HG03575 (cell line): ENCODE measurements around the gene KRT17.
"Not testable (repeated sequence)": the region's sequence is repeated elsewhere in the genome, so short reads cannot be mapped to it uniquely, and the experiment has no call there.

Source experiments
- ATAC-seq: cut with Tn5 transposase; IDR thresholded peaks from one replicate; pipeline ENCODE4 v1.9.1; 2021; ENCODE audit not compliant: unreplicated experiment, insufficient number of reproducible peaks, low FRiP score; ENCODE audit errors: extremely low read depth

Gene KRT17

DNA sequence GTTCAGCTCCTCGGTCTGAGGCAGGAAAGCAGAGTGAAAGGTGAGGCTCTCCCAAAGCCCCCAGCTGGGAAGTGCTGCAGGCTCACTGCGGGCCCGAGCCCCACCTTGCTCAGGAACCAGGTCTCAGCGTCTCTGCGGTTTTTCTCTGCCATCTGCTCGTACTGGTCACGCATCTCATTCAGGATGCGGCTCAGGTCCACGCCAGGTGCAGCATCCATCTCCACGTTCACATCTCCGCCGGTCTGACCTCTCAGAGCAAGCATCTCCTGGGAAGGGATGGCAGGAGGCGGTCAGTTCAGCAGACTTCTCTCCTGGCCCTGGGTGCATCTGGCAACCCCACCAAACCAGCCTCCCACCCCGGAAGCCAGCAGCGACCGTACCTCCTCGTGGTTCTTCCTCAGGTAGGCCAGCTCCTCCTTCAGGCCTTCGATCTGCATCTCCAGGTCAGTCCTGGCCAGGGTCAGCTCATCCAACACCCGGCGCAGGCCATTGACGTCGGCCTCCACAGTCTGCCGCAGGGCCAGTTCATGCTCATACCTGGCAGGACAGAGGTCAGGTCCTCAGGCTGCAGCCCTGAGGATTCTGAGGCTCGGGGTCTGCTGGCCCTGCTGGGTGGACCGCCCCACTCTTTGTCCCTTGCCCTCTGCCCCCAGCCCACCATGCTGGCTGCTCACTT, 13.3 kb downstream of the KRT17 start:
- ATAC-seq, result no peak

DNA sequence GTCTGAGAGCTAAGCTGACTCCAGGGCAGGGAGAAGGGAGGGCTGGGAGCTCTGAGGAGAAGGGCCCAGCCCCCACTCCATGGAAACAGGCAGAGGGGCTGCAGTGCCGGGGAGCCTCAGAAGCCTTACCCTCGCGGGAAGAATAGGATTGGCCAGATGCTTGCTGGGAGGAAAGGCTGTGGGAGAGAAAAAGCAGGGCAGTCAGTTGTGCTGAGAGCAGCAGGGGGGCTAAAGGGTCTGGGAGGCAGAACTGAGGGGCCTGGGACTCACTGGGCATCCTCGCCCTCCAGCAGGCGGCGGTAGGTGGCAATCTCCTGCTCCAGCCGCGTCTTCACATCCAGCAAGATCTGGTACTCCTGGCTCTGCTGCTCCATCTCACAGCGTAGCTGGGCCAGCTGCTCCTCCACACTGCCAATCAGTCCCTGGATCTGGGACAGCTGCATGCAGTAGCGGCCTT, 14.3 kb downstream of the KRT17 start:
- ATAC-seq, result not testable (repeated sequence)

DNA sequence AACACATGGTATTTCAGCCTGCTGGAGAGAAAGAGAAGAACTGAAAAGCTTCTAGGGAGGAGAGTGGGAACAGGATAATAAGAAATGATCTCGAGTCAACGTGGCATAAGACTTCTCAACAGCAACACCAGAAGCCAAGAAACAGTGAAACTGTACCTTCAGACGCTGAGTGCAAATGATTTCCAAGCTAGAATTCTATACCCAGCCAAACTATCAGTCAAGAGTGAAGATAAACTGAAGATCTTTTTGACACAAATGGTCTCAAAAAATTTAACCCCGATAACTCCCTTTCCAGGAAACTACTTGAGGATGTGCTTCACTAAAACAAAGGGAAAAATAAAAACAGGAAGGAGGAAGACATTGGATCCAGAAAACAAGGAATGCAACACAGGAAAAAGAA, 17.4 kb downstream of the KRT17 start:
- not testable (repeated sequence) for ATAC-seq

DNA sequence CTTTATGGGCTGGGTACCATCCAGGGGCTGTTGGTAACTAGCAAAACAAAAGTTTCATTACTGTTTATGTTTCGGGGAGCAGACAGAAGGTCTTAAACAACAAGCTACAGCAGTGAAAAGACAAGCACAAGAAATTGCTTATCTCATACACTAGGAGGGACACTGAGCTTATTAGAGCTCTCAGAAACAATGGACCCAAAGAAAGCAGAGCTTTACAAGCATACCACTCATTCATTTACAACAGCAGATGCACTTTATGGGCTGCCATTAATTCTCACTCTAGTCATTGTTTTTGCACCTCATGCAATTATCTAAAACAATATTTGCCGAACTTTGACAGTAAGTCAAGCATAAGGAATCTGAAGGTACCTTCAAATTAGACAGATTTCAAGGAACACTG, 21.9 kb downstream of the KRT17 start:
- no peak for ATAC-seq

DNA sequence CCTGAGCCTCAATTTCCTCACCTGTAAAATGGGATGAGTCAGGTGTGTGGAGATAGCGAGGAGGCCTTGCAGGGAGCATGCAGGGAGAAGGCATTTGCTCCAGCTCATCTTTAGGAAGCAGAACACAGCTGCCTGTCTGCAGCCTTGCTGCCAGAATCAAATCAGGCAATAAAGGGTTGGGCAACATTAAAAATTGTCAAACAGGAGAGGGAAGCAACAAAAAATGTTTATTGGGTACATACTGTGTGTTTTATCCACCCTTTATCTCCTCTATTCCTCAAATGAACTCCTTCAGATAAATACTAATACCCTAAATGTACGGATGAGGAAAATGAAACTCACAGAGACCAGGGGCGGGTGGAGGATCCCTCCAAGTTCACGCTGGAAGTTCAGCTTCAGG, 24.1 kb downstream of the KRT17 start:
- no peak for ATAC-seq

DNA sequence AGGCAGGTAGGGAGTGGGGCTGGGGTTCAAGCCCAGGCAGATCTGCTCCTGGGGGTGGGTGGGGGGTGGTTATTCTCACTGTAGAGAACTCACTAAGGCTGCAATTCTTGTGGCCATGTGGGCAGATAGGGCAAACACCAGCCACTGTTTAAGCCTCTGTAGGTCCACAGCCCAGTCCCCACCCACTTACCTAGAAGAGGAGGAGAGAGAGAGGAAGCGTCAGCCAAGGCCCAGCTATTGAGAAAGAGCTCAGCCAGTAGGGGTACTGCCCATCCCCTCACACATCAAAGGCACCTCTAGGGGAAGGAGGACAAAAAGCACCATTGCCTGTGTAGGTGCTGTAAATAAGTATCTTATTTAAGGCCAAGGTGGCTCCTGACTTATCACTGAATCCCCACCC, 24.7 kb downstream of the KRT17 start:
- no peak for ATAC-seq

DNA sequence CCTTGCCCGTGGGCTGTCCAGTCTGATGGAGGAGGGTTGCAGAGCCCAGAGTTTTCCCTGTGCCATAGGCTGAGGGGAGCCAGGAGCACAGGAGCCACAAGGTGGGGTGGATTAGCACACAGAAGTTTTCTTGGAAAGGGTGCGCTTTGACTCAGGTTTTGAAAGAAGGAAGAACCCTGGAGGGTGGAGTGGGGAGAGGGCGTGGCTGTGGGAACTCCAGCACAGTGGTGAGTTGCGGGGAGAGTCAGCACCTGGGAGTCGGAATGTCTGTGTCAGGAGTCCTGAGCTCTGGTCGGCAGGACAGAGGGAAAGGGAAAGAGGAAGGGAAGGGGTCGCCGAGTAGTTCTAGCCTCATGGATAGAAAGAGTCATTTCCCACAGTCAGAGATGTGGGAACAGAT, 28.8 kb downstream of the KRT17 start:
- ATAC-seq, result no peak

DNA sequence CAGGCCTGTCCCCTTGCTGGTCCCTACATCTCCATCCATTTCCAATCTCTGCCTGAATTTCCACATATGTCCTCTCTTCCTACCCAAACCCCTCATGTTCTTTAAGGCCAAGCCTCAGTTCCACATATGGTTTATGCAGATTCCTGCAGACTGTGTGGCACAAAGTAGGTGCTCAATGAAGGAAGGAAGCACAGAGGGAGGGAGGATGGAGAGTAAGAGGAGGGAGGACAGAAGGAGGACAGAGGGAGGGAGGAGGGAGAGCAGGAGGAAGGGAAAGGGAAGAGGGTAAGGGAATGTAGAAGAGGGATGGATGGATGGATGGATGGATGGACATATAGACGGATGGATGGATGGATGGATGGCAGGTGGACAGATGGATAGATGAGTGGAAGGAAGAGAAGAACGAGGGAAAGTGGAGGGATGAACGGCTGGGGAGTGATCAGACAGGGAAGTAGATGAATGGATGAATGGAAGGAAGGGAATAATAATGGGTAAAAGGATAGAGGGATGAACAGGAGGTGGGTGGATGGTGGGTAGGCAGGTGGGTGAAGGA, 29.9 kb downstream of the KRT17 start:
- no peak for ATAC-seq

DNA sequence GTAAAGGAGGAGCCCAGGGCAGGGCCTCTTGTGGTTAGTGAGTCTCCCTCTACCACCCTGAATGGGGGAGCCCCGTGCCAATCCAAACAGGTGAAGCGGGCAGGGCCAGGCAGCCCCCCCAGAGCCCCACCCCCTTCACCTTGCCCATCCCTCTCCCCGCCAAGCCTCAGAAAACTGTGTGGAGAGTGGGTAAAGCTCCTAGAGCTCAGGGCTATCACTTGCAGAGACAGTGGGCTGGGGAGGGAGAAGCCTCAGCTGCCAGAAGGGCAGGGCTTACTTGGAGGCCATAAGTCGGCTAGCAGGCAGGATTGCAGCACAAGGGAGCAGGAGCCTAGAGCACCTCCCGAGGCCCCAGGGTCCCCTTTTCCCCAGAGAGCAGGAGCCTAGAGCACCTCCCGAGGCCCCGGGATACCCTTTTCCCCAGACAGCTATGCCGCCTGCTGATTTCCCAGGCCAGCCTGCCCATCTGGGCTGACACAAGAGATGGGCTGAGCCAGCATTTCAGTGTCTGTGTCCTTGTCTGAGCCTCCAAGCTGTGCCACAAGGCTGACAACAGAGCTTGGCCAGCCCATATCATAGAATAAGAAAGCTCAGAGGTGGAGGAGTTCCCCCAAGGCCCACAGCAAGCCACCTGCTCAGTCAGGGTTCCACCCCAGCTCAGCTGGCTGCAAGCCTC, 30.9 kb downstream of the KRT17 start:
- no peak for ATAC-seq

DNA sequence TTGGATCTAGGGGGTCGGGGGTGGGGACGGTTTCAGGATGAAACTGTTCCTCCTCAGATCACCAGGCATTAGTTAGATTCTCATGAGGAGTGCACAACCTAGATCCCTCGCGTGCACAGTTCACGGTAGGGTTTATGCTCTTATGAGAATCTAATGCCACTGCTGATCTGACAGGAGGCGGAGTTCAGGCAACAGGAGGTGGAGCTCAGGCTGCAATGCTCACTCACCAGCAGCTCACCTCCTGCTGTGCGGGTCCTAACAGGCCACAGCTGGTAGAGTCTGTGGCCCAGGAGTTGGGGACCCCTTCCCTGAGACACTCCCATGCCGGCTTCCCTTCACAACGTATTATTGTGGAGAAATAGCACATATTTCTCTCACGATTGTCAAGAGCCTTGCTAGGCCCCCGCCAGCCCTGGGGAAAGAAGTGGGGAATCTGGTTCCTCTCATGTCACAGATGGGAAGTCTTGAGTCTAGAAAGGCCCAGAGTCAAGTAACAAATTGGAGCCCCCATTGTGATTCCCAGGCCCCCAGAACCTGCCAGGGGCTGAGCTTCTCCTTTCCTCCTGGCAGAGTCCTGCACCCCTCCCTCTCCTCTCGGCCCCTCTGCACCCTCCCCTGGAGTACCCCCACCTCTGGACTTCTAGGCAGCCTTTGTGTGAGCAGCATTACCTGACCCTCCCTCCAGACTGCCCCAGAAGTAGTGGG, 31.6 kb downstream of the KRT17 start:
- no peak for ATAC-seq

DNA sequence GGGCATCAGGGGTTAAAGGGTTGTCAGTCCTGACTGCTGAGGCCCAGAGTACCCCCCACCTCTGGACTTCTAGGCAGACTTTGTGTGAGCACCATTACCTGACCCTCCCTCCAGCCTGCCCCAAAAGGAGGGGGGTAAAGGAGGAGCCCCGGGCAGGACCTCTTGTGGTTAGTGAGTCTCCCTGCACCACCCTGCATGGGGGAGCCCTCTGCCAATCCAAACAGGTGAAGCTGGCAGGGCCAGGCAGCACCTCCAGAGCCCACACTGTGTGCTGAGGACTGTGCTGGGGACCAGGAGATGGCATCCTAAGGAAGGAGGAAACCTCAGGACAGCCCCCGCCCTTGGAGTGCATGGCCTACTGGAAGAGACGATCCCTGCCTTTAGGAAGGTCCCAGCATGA, 35.1 kb downstream of the KRT17 start:
- ATAC-seq, result no peak

DNA sequence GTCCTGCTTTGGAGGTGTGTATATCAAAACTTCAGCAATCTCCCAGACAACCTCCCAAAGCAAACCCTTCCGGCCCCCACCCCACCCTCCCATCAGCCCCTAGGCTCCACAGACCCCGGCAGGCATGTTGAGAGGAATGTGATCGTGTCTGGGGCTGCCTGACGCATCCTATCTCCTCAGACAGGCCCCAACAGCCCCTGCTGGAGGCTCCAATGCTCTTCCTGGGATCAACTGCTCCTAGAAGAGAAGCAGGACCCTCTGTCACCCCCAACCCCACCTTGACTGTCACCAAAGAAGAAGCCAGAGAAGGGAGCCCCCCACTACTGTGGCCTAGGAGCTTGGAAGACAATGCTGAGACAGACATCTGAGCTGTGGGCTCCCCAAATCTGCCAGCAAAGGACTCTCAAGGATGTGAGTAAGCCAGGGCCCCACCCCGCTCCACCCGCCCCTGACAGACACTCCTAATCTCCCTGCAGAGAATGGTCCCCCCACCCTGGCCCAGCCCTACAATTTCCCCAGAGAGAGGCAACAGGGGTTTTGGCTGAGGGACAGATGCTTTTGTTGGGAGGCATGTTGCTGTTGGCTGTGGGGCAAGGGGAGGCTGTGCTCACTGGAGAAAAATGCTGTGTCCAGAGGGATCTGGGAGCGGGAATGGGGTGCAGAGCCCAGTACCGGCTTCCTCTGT, 36.1 kb downstream of the KRT17 start:
- no peak for ATAC-seq

DNA sequence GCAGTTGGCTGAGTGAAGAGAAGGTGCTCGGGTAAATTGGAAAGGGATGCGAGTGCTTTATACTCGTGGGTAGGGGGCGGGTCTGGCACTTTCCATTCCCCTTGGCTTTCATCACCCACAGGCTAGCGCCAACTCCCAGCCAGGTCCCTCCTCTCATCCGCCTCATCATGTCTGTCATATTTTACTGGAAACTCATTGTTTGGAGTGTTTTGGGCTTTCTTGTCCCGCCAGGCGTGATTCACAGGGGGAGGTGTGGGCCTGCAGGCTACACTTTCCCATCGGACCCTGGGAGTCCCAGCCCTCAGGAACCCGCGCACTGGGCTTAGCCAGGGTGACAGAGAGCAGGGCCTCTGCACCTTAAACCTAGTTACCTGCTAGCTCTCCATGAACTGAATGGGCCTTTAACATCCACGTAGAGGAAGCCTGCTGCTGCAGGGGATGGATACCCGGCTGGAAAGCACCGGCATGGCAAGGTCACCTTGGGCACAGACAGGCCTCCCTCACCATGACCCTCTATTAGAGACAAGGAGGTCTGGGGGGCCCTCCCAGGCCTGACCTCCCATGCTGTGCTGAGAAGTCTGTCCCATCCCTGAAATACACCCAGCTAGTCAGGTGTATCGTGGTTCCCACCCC, 37.4 kb downstream of the KRT17 start, which contains the start of gene KRT14:
Gene KRT14, minus strand, starts transcription at position 33 of the 633 bp plus-strand sequence. CDS start 61 bp downstream, outside the sequence.
- ATAC-seq, result no peak

DNA sequence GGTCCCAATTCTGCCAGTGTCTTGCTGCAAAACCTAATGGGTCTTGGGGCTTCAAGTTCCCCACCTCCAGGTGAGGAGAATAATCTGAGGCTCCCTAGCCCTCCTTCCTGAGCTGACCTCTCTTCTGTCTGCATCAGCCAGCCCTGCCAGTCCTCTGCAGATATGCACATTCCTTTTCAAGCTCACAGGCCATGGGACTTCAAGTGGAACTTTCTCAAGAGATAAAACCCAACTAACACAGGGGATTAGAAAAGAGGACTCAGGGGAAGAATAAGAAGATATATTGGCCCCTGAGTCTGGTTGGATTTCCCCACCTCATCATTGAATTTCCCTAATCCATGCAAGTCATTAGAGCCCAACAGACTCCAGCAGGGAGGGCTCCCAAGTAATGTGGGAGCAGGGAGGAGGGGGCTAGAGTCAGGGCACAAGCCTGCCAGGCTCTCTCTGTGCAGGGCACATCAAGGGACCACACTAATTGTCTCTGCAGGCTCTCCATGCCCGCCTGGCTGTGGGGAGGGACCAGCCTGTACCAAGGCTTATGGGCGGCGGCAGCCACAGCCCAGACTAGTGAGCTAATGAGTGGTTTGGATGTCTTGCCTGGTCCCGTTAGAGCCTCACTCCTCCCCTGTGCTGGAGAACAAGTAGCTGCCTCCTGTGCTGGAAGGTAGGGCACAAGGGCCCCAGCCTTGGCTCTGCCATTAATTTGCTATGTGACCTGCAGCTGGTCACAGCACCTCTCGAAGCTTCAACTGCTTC, 38.9 kb downstream of the KRT17 start:
- ATAC-seq, result no peak

DNA sequence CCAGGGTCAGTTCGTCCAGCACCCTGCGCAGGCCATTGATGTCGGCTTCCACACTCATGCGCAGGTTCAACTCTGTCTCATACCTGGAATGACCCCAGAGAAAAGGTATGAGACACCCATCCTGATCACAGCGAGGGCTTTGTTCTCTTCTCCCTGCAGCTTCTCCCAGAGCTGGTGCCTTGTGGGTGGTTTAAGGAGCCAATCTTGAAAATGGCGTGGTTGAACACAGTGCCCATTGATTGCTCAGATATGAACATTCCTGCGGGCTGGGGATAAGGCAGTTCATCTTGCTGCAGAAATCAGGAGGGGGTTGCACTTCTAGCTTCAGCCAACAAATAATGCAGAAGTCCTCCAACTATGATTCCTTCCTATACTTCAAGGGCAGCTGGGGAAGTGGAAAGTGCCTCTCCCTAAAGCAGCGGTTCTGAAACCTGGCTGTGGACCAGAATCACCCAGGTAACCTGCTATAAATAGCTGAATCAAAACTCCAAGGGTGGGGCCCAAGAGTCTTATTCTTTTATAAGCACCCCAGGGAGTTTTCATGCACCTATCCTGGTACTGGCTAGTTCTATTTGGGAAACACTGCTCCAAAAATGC, 39.9 kb downstream of the KRT17 start:
- not testable (repeated sequence) for ATAC-seq

DNA sequence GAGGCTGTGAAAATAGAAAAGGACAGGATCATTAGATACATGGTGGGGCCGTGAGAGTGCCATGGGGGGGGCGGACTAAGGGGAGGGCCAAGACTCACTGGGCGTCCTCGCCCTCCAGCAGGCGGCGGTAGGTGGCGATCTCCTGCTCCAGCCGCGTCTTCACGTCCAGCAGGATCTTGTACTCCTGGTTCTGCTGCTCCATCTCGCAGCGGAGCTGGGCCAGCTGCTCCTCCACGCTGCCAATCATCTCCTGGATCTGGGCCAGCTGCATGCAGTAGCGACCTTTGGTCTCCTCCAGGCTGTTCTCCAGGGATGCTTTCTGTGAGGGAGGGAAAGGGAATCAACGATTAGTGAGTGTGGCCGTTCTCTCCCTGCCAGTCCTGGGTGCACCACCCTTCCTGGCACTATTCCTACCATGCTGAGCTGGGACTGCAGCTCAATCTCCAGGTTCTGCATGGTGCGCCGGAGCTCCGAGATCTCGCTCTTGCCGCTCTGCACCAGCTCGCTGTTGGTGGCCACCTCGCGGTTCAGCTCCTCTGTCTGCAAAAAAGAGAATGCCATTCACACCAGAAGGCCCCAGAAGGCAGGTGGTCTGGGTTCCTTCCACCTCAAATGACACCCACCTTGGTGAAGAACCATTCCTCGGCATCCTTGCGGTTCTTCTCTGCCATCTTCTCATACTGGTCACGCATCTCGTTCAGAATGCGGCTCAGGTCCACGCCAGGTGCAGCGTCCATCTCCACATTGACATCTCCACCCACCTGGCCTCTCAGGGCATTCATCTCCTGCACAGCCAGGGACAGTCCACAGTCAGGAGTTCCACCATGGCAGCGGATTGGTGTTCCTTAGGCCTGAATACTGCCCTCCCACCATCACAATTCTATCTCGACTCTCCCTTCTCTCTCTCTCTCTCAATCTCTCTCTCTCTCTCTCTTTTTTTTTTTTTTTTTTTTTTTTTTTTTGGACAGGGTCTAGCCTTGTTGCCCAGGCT, 40.9 kb downstream of the KRT17 start:
- ATAC-seq, result no peak
